ENCODE measurements around the gene TP53I13.

The TP53I13 gene

GRCh38 chr17:29549177-29549923, 19.2 kb upstream of the TP53I13 start:
- Histone ChIP-seq H3K79me1 (ENCODE audit: low read depth, low read length) (no peaks in the 10 kb centered on the region), H3K4me1 (ENCODE audit: control insufficient read depth in 2 of 2, insufficient read depth in 1 of 2, low read depth in 1 of 2, low read length in 2 of 2) (peaks cover 0 to 6% of the 10 kb centered on the region in 2 donors), H4K91ac (ENCODE audit: low read depth, low read length, poor library complexity) (no peak overlapping the region), H3K27me3 (ENCODE audit: control insufficient read depth in 3 of 3, insufficient read depth in 3 of 3, low read depth in 1 of 3, low read length in 3 of 3) (no peaks in the 10 kb centered on the region), H2AFZ (ENCODE audit: low read length) (no peak overlapping the region), H3K27ac (replicated peaks; ENCODE audit: low read length) (no peak overlapping the region), H3K36me3 (replicated peaks in 1 of 2; ENCODE audit: control insufficient read depth in 2 of 2, insufficient read depth in 2 of 2, low read length in 2 of 2) (peaks cover 0 to 30% of the 10 kb centered on the region in 2 donors), H2BK120ac (ENCODE audit: low read depth, low read length) (no peak overlapping the region), H3K9me3 (replicated peaks in 1 of 2; ENCODE audit: control insufficient read depth in 2 of 2, insufficient read depth in 1 of 2, low read depth in 1 of 2, low read length in 2 of 2) (peaks cover 0 to 2% of the 10 kb centered on the region in 2 donors), H3K18ac (ENCODE audit: low read length) (no peak overlapping the region), H3K4ac (ENCODE audit: low read length) (no peak overlapping the region), H4K8ac (ENCODE audit: low read depth, low read length) (no peak overlapping the region), H2AK5ac (ENCODE audit: low read depth, low read length) (no peak overlapping the region), H3K9ac (ENCODE audit: low read depth, low read length, poor library complexity) (no peak overlapping the region), H2BK15ac (ENCODE audit: low read length) (no peak overlapping the region), H2BK12ac (ENCODE audit: low read length) (no peak overlapping the region), H2BK5ac (ENCODE audit: low read length) (no peak overlapping the region), H3K23ac (ENCODE audit: low read depth, low read length, poor library complexity) (no peak overlapping the region), H3K4me2 (ENCODE audit: insufficient read depth, low read length, poor library complexity, severe bottlenecking) (no peak overlapping the region), H3K14ac (ENCODE audit: low read length) (no peak overlapping the region), H3K4me3 (ENCODE audit: low read length in 2 of 2) (no peak overlapping the region)
- no CpG with 5 or more reads among the region's 5 CpGs for WGBS, 2 donors (ENCODE audit: extremely low coverage in 2 of 2, insufficient read length in 2 of 2, insufficient replicate concordance in 1 of 2)
- no peak for DNase-seq (ENCODE audit: low spot score)

- Histone ChIP-seq H3K18ac (ENCODE audit: low read length) (no peak overlapping the region), H3K14ac (ENCODE audit: low read length) (no peak overlapping the region), H2AFZ (ENCODE audit: low read length) (no peak overlapping the region), H3K4ac (ENCODE audit: low read length) (no peak overlapping the region), H3K27ac (replicated peaks; ENCODE audit: low read length) (no peak overlapping the region), H3K27me3 (ENCODE audit: control insufficient read depth in 3 of 3, insufficient read depth in 3 of 3, low read depth in 1 of 3, low read length in 3 of 3) (no peaks in the 10 kb centered on the region), H2AK5ac (ENCODE audit: low read depth, low read length) (no peak overlapping the region), H3K4me1 (ENCODE audit: control insufficient read depth in 2 of 2, insufficient read depth in 1 of 2, low read depth in 1 of 2, low read length in 2 of 2) (no peaks in the 10 kb centered on the region), H2BK12ac (ENCODE audit: low read length) (no peak overlapping the region), H3K9ac (ENCODE audit: low read depth, low read length, poor library complexity) (no peak overlapping the region), H3K9me3 (replicated peaks in 1 of 2; ENCODE audit: control insufficient read depth in 2 of 2, insufficient read depth in 1 of 2, low read depth in 1 of 2, low read length in 2 of 2) (peaks cover 0 to 2% of the 10 kb centered on the region in 2 donors), H4K8ac (ENCODE audit: low read depth, low read length) (no peak overlapping the region), H4K91ac (ENCODE audit: low read depth, low read length, poor library complexity) (no peak overlapping the region), H2BK120ac (ENCODE audit: low read depth, low read length) (no peak overlapping the region), H2BK5ac (ENCODE audit: low read length) (no peak overlapping the region), H3K4me3 (ENCODE audit: low read length in 2 of 2) (no peak overlapping the region), H3K36me3 (replicated peaks in 1 of 2; ENCODE audit: control insufficient read depth in 2 of 2, insufficient read depth in 2 of 2, low read length in 2 of 2) (peaks cover 0 to 6% of the 10 kb centered on the region in 2 donors), H3K4me2 (ENCODE audit: insufficient read depth, low read length, poor library complexity, severe bottlenecking) (no peak overlapping the region), H2BK15ac (ENCODE audit: low read length) (no peak overlapping the region), H3K79me1 (ENCODE audit: low read depth, low read length) (no peaks in the 10 kb centered on the region), H3K23ac (ENCODE audit: low read depth, low read length, poor library complexity) (no peak overlapping the region)
- no peak for DNase-seq (ENCODE audit: low spot score)
- WGBS, 2 donors (ENCODE audit: extremely low coverage in 2 of 2, insufficient read length in 2 of 2, insufficient replicate concordance in 1 of 2): no CpG with 5 or more reads among the region's 3 CpGs
Observed at GRCh38 chr17:29555840-29556239, 12.7 kb upstream of the TP53I13 start.

DNA sequence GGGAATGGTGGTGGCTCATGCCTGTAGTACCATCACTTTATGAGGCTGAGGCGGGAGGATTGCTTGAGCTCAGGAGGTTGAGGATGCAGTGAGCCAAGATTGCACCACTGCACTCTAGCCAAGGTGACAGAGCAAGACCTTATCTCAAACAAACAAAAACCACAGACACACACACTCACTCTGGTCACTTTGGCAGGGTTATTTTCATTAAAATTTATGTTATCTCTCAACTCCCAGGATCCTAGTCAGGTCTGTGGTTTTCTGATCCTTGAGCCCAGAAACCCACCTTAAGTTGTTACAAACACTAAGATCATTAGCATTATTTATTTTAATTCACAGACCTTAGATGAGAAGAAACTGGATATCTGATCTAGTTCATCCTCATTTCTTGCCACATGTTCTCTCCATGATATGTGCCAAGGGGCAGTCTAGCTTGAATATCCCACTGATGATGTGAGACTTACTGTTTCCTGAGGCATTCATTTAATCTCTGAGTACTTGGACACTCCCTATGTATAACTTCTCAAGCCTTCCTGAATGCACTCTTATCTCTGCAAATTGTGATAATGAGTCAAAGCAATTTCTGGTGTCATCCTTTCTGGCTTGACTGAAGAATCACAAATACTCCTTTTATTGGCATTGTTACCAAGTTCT, 11.3 kb upstream of the TP53I13 start:
- Histone ChIP-seq H4K91ac (ENCODE audit: low read depth, low read length, poor library complexity) (no peak overlapping the region), H3K27me3 (ENCODE audit: control insufficient read depth in 3 of 3, insufficient read depth in 3 of 3, low read depth in 1 of 3, low read length in 3 of 3) (no peaks in the 10 kb centered on the region), H2AFZ (ENCODE audit: low read length) (no peak overlapping the region), H3K4me1 (ENCODE audit: control insufficient read depth in 2 of 2, insufficient read depth in 1 of 2, low read depth in 1 of 2, low read length in 2 of 2) (no peaks in the 10 kb centered on the region), H3K9me3 (replicated peaks in 1 of 2; ENCODE audit: control insufficient read depth in 2 of 2, insufficient read depth in 1 of 2, low read depth in 1 of 2, low read length in 2 of 2) (no peaks in the 10 kb centered on the region), H3K79me1 (ENCODE audit: low read depth, low read length) (no peaks in the 10 kb centered on the region), H3K9ac (ENCODE audit: low read depth, low read length, poor library complexity) (no peak overlapping the region), H2AK5ac (ENCODE audit: low read depth, low read length) (no peak overlapping the region), H4K8ac (ENCODE audit: low read depth, low read length) (no peak overlapping the region), H2BK5ac (ENCODE audit: low read length) (no peak overlapping the region), H3K23ac (ENCODE audit: low read depth, low read length, poor library complexity) (no peak overlapping the region), H3K27ac (replicated peaks; ENCODE audit: low read length) (no peak overlapping the region), H3K36me3 (replicated peaks in 1 of 2; ENCODE audit: control insufficient read depth in 2 of 2, insufficient read depth in 2 of 2, low read length in 2 of 2) (peaks cover 0 to 20% of the 10 kb centered on the region in 2 donors), H2BK12ac (ENCODE audit: low read length) (no peak overlapping the region), H3K18ac (ENCODE audit: low read length) (no peak overlapping the region), H3K4ac (ENCODE audit: low read length) (no peak overlapping the region), H3K4me2 (ENCODE audit: insufficient read depth, low read length, poor library complexity, severe bottlenecking) (no peak overlapping the region), H3K4me3 (ENCODE audit: low read length in 2 of 2) (no peak overlapping the region), H2BK120ac (ENCODE audit: low read depth, low read length) (no peak overlapping the region), H3K14ac (ENCODE audit: low read length) (no peak overlapping the region), H2BK15ac (ENCODE audit: low read length) (no peak overlapping the region)
- no CpG with 5 or more reads among the region's 1 CpG for WGBS, 2 donors (ENCODE audit: extremely low coverage in 2 of 2, insufficient read length in 2 of 2, insufficient replicate concordance in 1 of 2)
- no peak for DNase-seq (ENCODE audit: low spot score)

DNA sequence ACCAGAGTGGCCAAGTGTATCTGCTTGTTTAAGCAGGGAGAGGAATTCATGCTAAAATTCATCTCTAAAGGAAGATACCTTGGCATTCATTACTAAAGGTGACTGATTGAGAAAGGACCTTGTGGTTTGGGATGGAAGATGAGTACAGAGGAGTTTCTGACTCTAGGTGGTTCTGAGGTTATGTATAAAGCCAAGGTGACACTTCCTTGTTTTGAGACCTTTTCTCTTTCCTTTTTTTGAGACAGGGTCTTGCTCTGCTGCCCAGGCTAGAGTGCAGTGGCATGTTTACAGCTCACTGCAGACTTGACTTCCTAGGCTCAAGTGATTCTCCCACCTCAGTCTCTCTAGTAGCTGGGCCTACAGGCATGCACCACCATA, 10.8 kb upstream of the TP53I13 start:
- H2BK15ac ChIP-seq (ENCODE audit: low read length): no peak overlapping the region
- no peak overlapping the region for H3K27ac ChIP-seq (replicated peaks; ENCODE audit: low read length)

More for the DNA sequence above, 10.8 kb upstream of the TP53I13 start:
- H3K36me3 ChIP-seq (replicated peaks in 1 of 2; ENCODE audit: control insufficient read depth in 2 of 2, insufficient read depth in 2 of 2, low read length in 2 of 2): peaks cover 0 to 25% of the 10 kb centered on the region in 2 donors
- no peaks in the 10 kb centered on the region for H3K4me1 ChIP-seq (ENCODE audit: control insufficient read depth in 2 of 2, insufficient read depth in 1 of 2, low read depth in 1 of 2, low read length in 2 of 2)
- H2BK12ac ChIP-seq (ENCODE audit: low read length): no peak overlapping the region
- no peak overlapping the region for H4K8ac ChIP-seq (ENCODE audit: low read depth, low read length)
- H3K4me3 ChIP-seq (ENCODE audit: low read length in 2 of 2): no peak overlapping the region
- no peak overlapping the region for H2AFZ ChIP-seq (ENCODE audit: low read length)
- no peak overlapping the region for H3K4ac ChIP-seq (ENCODE audit: low read length)
- no peak overlapping the region for H3K23ac ChIP-seq (ENCODE audit: low read depth, low read length, poor library complexity)
- no peak overlapping the region for H2BK5ac ChIP-seq (ENCODE audit: low read length)
- H2AK5ac ChIP-seq (ENCODE audit: low read depth, low read length): no peak overlapping the region
- DNase-seq (ENCODE audit: low spot score): no peak
- H2BK120ac ChIP-seq (ENCODE audit: low read depth, low read length): no peak overlapping the region
- H3K4me2 ChIP-seq (ENCODE audit: insufficient read depth, low read length, poor library complexity, severe bottlenecking): no peak overlapping the region
- no peaks in the 10 kb centered on the region for H3K79me1 ChIP-seq (ENCODE audit: low read depth, low read length)
- H3K9me3 ChIP-seq (replicated peaks in 1 of 2; ENCODE audit: control insufficient read depth in 2 of 2, insufficient read depth in 1 of 2, low read depth in 1 of 2, low read length in 2 of 2): no peaks in the 10 kb centered on the region
- no peak overlapping the region for H3K18ac ChIP-seq (ENCODE audit: low read length)
- H3K9ac ChIP-seq (ENCODE audit: low read depth, low read length, poor library complexity): no peak overlapping the region
- no peak overlapping the region for H4K91ac ChIP-seq (ENCODE audit: low read depth, low read length, poor library complexity)
- no peak overlapping the region for H3K14ac ChIP-seq (ENCODE audit: low read length)
- H3K27me3 ChIP-seq (ENCODE audit: control insufficient read depth in 3 of 3, insufficient read depth in 3 of 3, low read depth in 1 of 3, low read length in 3 of 3): no peaks in the 10 kb centered on the region
